ENCODE results near the gene MAPK1. TPM values are rescaled to one million over a fixed set of nuclear protein-coding genes. Genes with fewer than 3 reads are reported as not detected.

Gene MAPK1
- total RNA-seq, 1 donor from 2014 or later: 149 TPM

DNA sequence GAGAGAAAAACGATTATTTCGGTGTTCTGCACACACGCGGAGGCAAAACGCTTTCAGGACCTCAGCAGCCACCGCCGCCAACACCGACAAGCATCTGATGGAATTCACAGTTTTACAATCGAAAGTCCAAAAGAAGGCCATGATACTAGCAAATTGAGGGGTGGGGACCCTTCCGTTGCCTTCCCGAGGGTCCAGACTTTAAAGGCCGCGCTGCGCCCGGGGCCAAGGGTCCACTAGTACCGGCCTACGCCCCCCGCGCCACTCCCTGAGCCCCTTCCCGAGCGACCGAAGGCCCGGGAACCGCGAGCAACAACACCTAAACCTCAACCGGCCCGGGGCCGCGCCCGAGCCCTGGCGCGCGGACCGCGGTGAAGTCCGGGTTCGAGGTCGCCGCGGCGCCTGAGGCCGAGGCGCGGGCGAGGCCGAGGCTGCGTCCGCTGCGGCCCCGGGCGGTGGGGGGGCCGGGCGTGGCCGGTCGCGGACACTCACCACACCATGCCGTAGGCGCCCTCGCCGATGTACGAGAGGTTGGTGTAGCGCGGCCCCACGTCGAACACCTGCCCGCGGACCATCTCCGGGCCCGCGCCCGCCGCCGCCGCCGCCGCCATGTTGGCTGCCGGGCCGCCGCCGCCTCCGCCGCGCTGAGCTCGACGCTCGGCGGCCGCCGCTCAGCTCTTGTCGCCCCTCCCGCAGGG, 465 bp downstream of the MAPK1 start:
- Mint-ChIP-seq H3K4me1 (peaks cover 57% of the 10 kb centered on the region), H3K27me3 (no peaks in the 10 kb centered on the region), H3K9me3 (peaks cover 3% of the 10 kb centered on the region), H3K4me3 (peak overlapping the region; percentile 95), H3K27ac (peak overlapping the region; percentile 91), H3K36me3 (ENCODE audit: low read depth) (peaks cover 20% of the 10 kb centered on the region)
- TF ChIP-seq, protein P1, sequence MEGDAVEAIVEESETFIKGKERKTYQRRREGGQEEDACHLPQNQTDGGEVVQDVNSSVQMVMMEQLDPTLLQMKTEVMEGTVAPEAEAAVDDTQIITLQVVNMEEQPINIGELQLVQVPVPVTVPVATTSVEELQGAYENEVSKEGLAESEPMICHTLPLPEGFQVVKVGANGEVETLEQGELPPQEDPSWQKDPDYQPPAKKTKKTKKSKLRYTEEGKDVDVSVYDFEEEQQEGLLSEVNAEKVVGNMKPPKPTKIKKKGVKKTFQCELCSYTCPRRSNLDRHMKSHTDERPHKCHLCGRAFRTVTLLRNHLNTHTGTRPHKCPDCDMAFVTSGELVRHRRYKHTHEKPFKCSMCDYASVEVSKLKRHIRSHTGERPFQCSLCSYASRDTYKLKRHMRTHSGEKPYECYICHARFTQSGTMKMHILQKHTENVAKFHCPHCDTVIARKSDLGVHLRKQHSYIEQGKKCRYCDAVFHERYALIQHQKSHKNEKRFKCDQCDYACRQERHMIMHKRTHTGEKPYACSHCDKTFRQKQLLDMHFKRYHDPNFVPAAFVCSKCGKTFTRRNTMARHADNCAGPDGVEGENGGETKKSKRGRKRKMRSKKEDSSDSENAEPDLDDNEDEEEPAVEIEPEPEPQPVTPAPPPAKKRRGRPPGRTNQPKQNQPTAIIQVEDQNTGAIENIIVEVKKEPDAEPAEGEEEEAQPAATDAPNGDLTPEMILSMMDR (IDR thresholded peaks at IDR 0.05): no peak
- ChIA-PET CTCF (interaction anchor here (1.8 kb wide), 1 partner anchor 71 kb away, joined by 5 read pairs; no protein-coding TSS in a partner anchor), POLR2A (interaction anchor here (0.6 to 1.8 kb wide), 9 partner anchors 9 to 94 kb away, joined by 3 to 10 read pairs (median 6); no protein-coding TSS in a partner anchor)
- intact Hi-C loops (cut with micrococcal nuclease): loop anchor here (1.0 to 5.0 kb wide), 6 partner anchors 9 to 950 kb away; partner anchors contain the start of genes CRKL, PPIL2 and PPM1F
- ATAC-seq (ENCODE audit: low read depth): peak; percentile 11
- DNase-seq: no peak

GRCh38 chr22:21865041-21865440, 2.4 kb downstream of the MAPK1 start:
- CTCF ChIA-PET: no interaction called here
- Mint-ChIP-seq H3K27me3 (no peaks in the 10 kb centered on the region), H3K9me3 (peaks cover 3% of the 10 kb centered on the region), H3K27ac (no peak overlapping the region), H3K36me3 (ENCODE audit: low read depth) (peaks cover 20% of the 10 kb centered on the region), H3K4me1 (peaks cover 74% of the 10 kb centered on the region), H3K4me3 (peak overlapping the region; percentile 24)
- TF ChIP-seq, protein P1 (IDR thresholded peaks at IDR 0.05): no peak
- POLR2A ChIA-PET: no interaction called here
- ATAC-seq (ENCODE audit: low read depth) (no peak), DNase-seq (no peak)
- intact Hi-C loops (cut with micrococcal nuclease): loop anchor here (5.0 kb wide), 5 partner anchors 33 to 948 kb away; partner anchors contain the start of genes CRKL, PPIL2 and PPM1F

DNA sequence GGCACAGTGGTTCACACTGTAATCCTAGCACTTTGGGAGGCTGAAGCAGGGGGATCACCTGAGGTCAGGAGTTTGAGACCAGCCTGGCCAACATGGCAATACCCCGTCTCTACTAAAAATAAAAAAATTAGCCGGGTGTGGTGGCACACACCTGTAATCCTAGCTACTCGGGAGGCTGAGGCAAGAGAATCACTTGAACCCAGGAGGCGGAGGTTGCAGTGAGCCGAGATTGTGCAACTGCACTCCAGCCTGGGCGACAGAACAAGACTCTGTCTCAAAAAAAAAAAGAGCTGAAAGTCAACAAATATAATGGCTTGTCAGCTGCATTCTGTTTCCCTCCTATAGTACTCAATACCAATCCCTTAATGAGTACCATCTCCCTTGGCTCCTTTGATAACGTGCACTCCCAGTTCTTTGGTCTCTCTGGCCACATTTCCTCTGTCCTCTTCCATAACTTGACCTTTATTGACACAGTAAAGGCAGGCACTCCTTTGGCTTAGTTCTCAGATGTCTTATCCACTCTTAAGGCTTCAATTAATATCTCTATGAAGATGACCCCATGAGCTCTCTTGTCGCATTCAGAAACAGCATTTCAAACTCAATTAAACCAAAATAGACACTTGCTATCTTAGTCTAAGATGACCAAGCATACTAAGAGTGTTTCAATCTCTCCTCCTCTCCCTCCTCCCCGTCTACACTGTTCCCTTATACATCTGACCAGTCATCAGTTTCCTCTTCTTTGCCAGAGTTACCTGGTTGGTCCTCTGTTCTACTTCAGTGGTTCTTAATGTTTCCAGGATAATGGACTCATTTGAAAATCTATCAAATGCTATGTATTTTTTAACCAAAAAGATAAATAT, 4.8 kb downstream of the MAPK1 start:
- Mint-ChIP-seq H3K9me3 (no peaks in the 10 kb centered on the region), H3K27ac (no peak overlapping the region), H3K4me1 (peaks cover 83% of the 10 kb centered on the region), H3K4me3 (no peak overlapping the region), H3K36me3 (ENCODE audit: low read depth) (peaks cover 20% of the 10 kb centered on the region), H3K27me3 (no peaks in the 10 kb centered on the region)
- TF ChIP-seq, protein P1 (IDR thresholded peaks at IDR 0.05): no peak
- no peak for DNase-seq
- intact Hi-C loops (cut with micrococcal nuclease): no loop called here
- ChIA-PET CTCF (interaction anchor here (0.6 kb wide), 1 partner anchor 1078 kb away, joined by 3 read pairs; no protein-coding TSS in a partner anchor), POLR2A (no interaction called here)
- ATAC-seq (ENCODE audit: low read depth): no peak

DNA sequence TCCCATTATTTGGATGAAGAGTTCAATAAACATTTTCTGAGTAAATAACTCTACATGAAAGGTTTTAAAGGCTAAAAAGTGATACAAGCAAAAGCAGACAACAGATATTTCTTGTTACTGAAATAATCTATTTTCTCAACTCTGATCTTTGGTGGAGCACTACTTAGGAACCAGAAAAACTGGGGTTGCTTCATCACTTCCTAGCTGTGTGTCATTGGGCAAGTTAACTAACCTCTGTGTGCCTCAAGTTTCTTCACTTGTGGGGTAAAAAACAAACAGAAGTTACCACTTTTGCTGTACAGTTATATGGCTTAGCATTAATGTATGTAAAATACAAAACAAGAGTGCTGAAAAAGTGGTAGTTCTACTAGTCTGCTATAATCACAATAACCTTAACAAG, 5.6 kb downstream of the MAPK1 start:
- H3K27me3 Mint-ChIP-seq: no peaks in the 10 kb centered on the region
- ATAC-seq (ENCODE audit: low read depth) (no peak), DNase-seq (no peak)
- H3K4me3 Mint-ChIP-seq: no peak overlapping the region
- peaks cover 19% of the 10 kb centered on the region for H3K36me3 Mint-ChIP-seq (ENCODE audit: low read depth)
- H3K27ac Mint-ChIP-seq: peak overlapping the region; percentile 32
- intact Hi-C loops (cut with micrococcal nuclease): no loop called here
- POLR2A ChIA-PET: interaction anchor here (0.6 kb wide), 1 partner anchor 39 kb away, joined by 3 read pairs; no protein-coding TSS in a partner anchor
- no peaks in the 10 kb centered on the region for H3K9me3 Mint-ChIP-seq
- CTCF ChIA-PET: no interaction called here
- peaks cover 90% of the 10 kb centered on the region for H3K4me1 Mint-ChIP-seq
- TF ChIP-seq, protein P1 (IDR thresholded peaks at IDR 0.05): no peak
